PFSK-1 (cell line): Measurements from ENCODE around the gene GRIPAP1.

ENCODE experiments used
- FOXP2 ChIP-seq: optimal IDR thresholded peaks from 2 replicates; pipeline ENCODE3; 2011; ENCODE audit warnings: borderline replicate concordance, control low read depth, inconsistent platforms; ENCODE audit not compliant: insufficient read depth; ENCODE audit errors: extremely low read length, extremely low read depth
- POLR2AphosphoS5 ChIP-seq: IDR thresholded peaks from 2 replicates; pipeline ENCODE4 v1.6.1; 2012; ENCODE audit warnings: low read depth, mild to moderate bottlenecking, control low read depth, low read length, moderate library complexity
- SIN3A ChIP-seq: IDR thresholded peaks from 2 replicates; pipeline ENCODE4 v1.6.1; 2012; ENCODE audit warnings: mild to moderate bottlenecking, low read length, moderate library complexity, borderline replicate concordance; ENCODE audit not compliant: insufficient read depth
- TAF1 ChIP-seq: IDR thresholded peaks from 2 replicates; pipeline ENCODE4 v1.6.1; 2012; ENCODE audit warnings: low read length, control low read depth, borderline replicate concordance; ENCODE audit not compliant: insufficient read depth
- TF ChIP-seq, protein P1 (sequence below), 2 experiments: IDR thresholded peaks; 2 replicates each; pipeline versions ENCODE4 v1.6.1 to v1.8.0; 2011 to 2012; ENCODE audit warnings: low read depth in 2 of 2, low read length in 2 of 2, control low read depth in 1 of 2, inconsistent platforms in 1 of 2, mild to moderate bottlenecking in 1 of 2, moderate library complexity in 1 of 2; ENCODE audit not compliant: insufficient read depth in 1 of 2

Gene GRIPAP1

DNA sequence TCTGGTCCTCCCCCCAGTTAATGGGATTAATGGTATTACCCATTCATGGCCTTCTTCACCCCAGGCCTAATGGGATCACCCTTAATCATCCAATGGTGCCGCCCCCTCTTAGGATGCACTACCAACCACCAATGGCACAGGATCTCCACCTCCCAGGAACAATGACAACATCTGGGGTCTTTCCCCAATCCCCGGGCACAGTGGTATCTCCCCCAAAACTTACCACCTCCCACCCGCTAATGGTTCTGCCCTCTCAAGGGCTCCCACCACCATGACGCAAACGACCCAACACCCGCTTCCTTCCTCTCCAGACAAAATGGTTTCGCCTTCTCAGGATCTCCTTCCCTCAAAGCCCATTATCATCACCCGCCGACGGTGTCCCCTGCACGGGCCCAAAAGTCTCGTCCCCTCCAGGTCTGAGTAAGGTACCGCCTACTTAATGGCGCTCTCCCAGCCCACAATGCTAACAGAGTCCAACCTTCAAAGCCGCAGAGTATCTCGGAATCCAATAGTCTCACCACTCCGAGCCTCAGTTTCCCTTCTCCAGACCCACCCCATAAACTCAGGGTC lies 458 bp downstream of the GRIPAP1 start:
- TF ChIP-seq, protein P1, sequence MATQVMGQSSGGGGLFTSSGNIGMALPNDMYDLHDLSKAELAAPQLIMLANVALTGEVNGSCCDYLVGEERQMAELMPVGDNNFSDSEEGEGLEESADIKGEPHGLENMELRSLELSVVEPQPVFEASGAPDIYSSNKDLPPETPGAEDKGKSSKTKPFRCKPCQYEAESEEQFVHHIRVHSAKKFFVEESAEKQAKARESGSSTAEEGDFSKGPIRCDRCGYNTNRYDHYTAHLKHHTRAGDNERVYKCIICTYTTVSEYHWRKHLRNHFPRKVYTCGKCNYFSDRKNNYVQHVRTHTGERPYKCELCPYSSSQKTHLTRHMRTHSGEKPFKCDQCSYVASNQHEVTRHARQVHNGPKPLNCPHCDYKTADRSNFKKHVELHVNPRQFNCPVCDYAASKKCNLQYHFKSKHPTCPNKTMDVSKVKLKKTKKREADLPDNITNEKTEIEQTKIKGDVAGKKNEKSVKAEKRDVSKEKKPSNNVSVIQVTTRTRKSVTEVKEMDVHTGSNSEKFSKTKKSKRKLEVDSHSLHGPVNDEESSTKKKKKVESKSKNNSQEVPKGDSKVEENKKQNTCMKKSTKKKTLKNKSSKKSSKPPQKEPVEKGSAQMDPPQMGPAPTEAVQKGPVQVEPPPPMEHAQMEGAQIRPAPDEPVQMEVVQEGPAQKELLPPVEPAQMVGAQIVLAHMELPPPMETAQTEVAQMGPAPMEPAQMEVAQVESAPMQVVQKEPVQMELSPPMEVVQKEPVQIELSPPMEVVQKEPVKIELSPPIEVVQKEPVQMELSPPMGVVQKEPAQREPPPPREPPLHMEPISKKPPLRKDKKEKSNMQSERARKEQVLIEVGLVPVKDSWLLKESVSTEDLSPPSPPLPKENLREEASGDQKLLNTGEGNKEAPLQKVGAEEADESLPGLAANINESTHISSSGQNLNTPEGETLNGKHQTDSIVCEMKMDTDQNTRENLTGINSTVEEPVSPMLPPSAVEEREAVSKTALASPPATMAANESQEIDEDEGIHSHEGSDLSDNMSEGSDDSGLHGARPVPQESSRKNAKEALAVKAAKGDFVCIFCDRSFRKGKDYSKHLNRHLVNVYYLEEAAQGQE (IDR thresholded peaks at IDR 0.05; ENCODE audit: insufficient read depth in 1 of 2, low read depth in 2 of 2, low read length in 2 of 2): no peak
- TF ChIP-seq POLR2AphosphoS5 (no peak), SIN3A (no peak), TAF1 (no peak), FOXP2 (no peak)

DNA sequence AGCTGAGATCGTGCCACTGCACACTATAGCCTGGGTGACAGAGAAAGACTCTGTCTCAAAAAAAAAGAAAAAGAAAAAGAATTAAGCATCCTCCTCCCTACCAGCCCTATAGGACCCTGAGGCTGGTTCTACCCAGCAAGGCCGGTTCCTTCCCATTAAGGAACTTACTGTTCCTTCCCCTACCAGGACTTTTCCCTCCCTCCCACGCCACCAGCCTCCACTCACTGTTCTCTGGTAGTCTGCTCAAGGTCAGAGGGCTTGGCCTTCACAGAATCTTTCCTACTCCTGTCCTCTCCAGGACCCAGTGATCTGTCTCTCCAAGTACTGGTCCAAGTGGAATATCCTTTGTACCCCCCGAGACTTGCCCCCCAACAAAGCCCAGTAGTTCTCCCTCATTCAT lies 1.4 kb downstream of the GRIPAP1 start:
- TF ChIP-seq FOXP2 (no peak), POLR2AphosphoS5 (no peak), TAF1 (no peak), SIN3A (no peak)
- TF ChIP-seq, protein P1 (IDR thresholded peaks at IDR 0.05; ENCODE audit: insufficient read depth in 1 of 2, low read depth in 2 of 2, low read length in 2 of 2): no peak

DNA sequence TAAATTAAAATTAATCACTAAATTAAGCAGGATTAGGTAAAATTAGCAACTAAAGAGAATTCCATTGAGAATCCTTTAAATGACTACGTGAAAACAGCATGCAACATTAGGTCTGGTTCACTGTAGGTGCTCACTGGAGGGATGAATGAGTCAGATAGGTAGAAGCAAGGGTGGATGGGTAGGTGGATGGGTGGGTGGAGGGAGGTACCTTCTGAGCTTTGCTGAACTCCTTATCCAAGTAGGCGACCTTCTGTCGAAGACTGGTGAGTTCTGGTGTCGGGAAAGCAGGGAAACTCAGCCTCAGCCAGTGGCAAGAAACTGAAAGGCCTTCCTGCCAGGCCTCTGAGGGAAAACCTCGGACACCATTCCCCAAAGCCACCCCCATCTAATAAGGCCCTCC lies 3.0 kb downstream of the GRIPAP1 start:
- TF ChIP-seq FOXP2 (no peak), SIN3A (no peak), POLR2AphosphoS5 (no peak), TAF1 (no peak)
- TF ChIP-seq, protein P1 (IDR thresholded peaks at IDR 0.05; ENCODE audit: insufficient read depth in 1 of 2, low read depth in 2 of 2, low read length in 2 of 2): no peak

DNA sequence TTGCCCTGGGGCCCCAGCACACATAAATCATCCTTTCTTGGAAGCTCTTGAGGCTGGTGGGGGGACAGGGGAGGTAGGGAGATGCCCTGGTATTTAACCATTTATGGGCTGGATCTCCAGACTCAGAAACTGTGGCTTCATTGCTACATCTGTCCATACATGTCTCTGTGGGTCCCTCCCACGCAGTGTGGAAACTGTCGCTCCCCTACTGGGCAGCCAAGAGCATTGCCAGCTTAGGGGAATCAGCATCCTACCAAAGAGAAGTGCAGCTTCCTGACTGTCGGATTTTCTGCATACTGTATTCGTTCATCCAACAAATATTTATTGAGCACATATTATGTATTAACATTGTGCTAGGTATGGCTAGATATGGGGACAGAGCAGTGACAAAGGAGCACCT lies 3.7 kb downstream of the GRIPAP1 start:
- TF ChIP-seq TAF1: no peak
- TF ChIP-seq SIN3A: no peak
- TF ChIP-seq, protein P1 (IDR thresholded peaks at IDR 0.05; ENCODE audit: insufficient read depth in 1 of 2, low read depth in 2 of 2, low read length in 2 of 2): no peak
- TF ChIP-seq FOXP2: no peak
- no peak for TF ChIP-seq POLR2AphosphoS5
